Left renal cortex interstitium (tissue), 4 donors: ENCODE data around the gene HNF4A. TPM values are rescaled to one million over a fixed set of nuclear protein-coding genes. Genes with fewer than 3 reads are reported as not detected.
"Not testable (repeated sequence)": the region's sequence is repeated elsewhere in the genome, so short reads cannot be mapped to it uniquely, and the experiment has no call there.

Experiments used
- DNase-seq, 4 donors: peaks; one replicate each; pipeline ENCODE4 v3.0.0-alpha.2; 2013; ENCODE audit warnings: low read depth in 4 of 4, low spot score in 2 of 4, missing footprints in 1 of 4
- polyA plus RNA-seq, 4 donors: library from polyadenylated mRNA; unstranded; fragments of 120-200 nt; gene quantifications; one replicate each; pipeline ENCODE4 v1.2.1, GENCODE V29; 2013; ENCODE audit not compliant: insufficient read length in 4 of 4

The HNF4A gene
- polyA plus RNA-seq: 10 to 100 TPM; 35.0 to 60.8 (median 48.6) TPM

DNA sequence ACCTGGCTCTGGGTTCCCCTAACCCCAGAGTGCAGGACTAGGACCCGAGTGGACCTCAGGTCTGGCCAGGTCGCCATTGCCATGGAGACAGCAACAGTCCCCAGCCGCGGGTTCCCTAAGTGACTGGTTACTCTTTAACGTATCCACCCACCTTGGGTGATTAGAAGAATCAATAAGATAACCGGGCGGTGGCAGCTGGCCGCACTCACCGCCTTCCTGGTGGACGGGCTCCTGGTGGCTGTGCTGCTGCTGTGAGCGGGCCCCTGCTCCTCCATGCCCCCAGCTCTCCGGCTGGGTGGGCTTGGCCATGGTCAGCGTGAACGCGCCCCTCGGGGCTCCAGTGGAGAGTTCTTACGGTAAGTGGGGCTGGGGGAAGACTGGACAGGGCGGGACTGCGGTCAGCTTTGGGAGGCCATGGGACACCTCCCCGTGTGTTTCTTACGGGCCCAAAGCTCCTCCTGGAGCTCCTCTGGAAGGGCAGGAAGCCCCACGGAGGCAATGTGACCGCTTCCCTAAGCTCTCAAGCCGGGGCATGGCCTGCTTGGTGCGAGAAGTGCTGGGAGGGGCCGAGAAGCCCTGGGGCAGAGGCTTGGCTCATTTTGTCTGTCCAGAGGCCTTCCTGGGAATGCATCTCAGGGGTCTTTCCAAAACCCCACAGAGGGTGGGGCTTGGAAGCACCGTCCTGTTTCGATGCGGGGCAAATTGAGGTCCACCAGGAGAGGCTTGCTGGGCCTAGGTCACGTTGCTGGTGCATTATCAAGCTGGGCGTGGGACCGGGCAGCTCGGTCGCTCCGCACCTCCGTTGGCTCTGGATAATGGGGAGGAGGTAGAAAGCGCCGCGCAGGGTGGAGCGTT is at the start of gene HNF4A:
Gene HNF4A, plus strand, starts transcription at position 202 of the 855 bp plus-strand sequence. Its CDS starts 106 bp downstream, at position 308.
- DNase-seq: no peak

DNA sequence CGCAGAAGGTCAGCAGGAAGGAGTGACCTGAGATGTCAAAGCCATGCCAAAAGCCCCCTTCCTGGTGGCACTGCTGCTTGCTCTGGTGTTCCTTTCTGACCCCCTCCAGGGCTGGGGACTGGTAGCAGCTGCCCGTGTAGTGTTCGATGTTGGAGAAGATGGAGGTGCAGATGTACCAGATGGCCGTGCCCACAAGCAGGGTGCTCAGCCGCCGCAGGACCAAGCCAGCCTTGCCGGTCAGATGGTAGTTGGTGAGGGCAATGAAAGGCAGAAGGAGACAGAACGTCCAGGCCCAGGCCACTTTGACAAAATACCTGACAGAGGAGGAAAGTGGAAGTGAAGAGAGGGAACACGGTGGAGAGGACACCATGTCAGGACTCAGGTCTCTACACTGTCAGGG is 48.6 kb upstream of the HNF4A start:
- no peak for DNase-seq

GRCh38 chr20:44309763-44310663 is 45.5 kb upstream of the HNF4A start:
- no peak for DNase-seq

- peak; percentile 90 to 93 (median 92) for DNase-seq
Observed at GRCh38 chr20:44310664-44311639, 44.5 kb upstream of the HNF4A start, which contains the start of gene FITM2. Gene FITM2, minus strand, starts transcription at chr20:44311202. Its CDS starts 54 bp downstream, at chr20:44311148.

DNA sequence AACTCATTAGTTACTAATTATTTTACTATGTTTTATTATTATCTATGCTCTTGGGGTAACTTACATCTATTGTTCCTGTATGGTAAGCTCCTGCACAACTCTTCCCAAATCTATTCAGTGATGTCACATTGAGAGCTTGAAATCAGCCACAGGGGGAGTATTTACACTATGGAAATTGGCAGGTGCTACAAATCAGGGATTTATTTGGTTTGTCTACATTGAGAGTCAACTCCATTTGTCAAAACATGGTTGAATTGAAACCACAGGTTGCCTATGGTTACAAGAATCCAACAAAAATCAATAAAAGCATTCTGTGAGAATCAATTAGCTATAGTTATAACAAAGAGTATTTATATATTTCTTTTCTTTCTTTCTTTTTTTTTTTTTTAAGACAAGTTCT is 40.6 kb upstream of the HNF4A start:
- no peak for DNase-seq

DNA sequence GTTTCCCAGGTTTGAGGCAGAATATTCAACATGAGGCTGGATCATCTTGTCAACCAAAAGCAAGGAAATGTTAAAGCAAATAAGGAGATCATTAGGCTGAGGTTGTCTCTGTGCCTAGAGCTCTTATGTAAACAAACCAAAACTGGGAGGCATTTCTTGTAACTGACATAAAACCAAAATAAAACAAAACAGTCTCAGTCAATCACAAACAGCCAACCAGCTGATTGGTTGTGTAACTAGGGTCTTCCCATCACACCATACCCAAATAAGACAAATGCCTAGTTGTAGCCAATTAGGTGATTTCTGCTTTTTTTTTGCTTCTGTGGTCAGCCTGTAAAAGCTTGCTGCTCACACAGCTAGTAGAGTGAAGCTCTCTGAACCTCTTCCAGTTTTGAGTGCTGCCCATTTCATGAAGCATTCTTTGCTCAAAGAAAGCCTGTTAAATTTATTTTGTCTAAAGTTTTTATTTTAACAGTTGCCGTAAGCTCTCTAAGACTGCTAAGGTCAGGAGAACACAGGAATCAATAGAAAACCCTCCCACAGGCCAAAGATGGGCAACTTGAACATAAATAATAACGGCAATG is 35.6 kb upstream of the HNF4A start:
- DNase-seq: no peak

DNA sequence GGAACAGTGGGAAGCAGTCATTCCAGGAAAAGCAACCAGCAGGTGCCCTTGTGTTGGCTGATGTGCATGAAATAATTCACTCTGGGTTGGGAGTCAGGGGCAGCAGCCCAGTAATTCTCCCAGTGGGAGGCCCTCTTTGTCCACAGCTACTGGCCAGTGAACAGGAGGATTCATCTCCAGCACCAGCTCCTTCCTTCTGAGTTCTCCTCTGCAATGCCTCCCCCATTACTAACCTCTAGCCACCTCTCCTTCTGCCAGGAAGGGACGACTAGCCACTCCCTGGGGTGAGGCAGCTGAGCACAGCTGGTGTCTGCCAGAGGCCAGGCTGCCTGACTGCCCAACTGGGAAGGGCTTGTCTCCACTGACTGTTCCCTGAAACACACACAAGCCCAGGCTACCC is 31.2 kb upstream of the HNF4A start:
- DNase-seq: no peak

GRCh38 chr20:44326391-44327159 is 28.9 kb upstream of the HNF4A start:
- no peak for DNase-seq

GRCh38 chr20:44327748-44328147 is 27.8 kb upstream of the HNF4A start:
- DNase-seq: not testable (repeated sequence)

GRCh38 chr20:44328428-44328827 is 27.1 kb upstream of the HNF4A start:
- DNase-seq: no peak

DNA sequence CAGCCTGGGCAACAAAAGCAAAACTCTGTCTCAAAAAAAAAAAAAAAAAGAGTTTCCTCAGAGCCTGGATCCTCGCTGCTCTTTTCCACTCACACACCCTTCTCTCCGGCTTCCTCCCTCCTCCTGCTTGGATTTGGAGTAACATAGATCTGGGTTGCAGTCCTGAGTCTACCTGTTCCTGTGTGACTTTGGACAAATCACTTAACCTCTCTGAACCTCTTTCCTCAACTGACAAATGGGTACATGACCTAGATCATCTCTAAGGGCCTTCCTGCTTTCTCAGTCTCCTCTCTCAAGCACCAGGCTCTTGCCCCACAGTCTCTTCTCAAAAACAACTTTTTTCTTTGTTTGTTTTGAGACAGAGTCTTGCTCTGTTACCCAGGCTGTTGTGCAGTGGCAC is 24.3 kb upstream of the HNF4A start:
- DNase-seq: no peak

DNA sequence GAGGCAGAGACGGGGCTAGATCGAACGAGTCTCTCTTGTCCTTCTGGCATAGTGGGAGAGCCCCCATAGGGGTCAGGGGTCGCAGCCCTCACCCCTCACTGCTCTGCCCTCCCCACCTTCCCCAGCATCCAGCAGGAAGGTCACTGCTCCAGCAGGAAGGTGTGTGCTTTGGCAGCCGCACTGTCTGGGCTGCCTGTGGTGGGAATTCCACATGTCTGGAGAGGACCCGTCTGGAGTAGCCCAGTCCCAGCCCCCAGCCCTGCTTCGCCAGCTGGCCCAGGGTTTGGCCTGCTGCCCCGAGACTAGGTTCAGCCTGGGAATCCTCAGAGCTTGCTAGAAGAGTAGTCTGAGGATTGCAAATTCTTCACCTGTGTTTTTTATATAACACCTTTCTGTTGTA is 21.2 kb upstream of the HNF4A start:
- DNase-seq: no peak

GRCh38 chr20:44334709-44335108 is 20.8 kb upstream of the HNF4A start:
- DNase-seq: no peak

DNA sequence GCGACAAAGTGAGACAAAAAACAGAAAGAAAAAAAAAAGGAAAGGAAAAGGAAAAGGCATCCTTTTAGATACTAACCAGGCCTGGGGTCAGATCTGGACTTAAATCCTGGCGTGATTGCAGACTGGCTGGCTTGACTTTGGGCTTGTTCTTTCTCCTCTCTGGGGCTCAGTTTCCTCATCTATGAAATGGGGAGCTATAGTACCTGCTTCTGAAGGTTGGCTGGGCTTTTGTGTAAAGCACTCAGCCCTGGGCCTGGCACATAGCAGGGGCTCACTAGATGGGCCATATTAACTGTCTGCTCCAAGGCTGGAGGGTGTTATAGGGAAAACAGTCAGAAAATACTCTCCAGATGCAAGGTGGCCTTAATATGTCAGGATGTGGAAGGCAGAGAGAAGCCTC is 19.8 kb upstream of the HNF4A start:
- DNase-seq: no peak

DNA sequence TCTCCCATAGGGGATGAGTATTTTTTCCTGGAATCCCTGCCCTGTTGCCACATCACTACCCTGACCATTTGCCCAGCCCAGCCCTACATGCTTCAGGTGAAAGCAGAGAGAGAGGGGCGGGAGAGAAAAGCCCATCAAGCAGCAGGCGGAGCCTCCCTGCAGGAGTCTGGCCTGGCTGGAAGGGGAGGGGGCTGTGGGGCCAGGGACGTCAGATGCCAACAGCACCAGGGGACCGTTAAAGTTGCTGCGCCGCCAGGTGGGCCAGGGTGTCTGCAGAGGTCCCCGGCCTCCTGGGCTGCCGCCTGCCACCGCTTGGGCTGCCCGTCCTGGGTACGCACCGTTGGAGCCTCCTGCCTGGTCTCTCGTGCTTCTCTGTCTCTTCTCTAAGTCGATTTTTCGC is 19.4 kb upstream of the HNF4A start:
- no peak for DNase-seq

DNA sequence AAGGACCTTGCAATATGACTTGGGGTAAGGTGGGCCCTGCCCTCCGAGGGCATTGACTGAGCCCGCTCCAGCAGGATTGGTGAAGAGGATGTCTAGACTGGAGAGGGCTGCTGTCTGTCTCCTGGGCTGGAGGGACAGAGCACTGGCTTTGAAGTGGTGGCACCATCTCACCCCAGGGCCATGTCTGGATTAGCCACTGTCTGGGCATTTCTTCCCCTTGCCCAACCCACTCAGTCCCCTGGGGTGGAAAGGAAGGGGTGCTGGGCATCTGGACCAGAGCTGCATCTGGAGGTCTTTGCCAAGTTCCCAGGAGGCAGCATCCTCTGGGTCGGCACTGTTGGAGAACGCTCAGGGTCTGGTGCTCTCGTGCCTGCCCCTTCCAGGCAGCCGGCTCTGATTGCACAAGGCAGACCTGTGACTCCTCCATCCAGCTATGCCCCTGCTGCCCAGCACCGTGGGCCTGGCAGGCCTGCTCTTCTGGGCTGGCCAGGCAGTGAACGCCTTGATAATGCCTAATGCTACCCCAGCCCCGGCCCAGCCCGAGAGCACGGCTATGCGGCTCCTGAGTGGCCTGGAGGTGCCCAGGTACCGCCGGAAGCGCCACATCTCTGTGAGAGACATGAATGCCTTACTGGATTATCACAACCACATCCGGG is 18.6 kb upstream of the HNF4A start, which contains the start of gene R3HDML:
Gene R3HDML, plus strand, starts transcription at position 319 of the 656 bp plus-strand sequence. Its CDS starts 115 bp downstream, at position 434.
- no peak for DNase-seq

DNA sequence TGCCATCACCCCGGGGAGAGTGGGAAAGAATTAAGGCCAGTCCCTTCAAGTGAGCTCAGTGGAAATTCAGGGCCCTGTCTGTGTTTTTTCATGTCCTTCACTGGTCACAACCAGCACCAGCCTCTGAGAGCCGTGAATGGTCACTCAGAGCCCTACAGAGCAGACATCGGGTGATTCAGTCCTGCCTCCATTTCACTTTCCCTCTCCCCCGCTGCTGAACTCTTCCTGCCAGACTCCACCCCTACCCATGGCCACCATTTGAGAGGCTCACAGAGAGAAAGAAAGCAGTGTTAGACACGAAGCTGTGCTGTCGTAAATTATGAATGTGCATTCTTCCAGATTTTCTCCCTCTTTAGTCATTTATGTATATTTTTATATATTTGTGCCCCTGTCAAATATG is 13.3 kb upstream of the HNF4A start:
- no peak for DNase-seq

DNA sequence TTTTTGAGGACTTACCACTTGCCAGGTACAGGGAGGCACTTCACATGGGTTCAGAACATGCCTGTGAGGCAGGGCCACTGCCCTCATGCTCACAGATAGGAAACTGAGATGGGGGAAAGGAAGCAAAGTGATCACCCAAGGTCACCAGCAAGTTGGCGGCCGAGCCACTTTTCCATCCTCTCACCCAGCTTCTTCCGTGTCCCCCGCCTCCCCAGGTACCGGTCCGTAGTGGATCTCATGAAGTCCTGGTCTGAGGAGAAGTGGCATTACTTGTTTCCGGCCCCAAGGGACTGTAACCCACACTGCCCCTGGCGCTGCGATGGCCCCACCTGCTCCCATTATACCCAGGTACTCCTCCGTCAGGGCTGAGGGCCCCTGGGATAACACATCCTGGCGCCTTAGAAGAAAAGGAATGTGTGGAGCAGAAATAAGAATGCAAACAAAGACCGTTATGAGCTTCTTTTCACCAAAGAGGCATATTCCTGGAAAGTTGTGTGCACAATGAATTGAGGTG is 12.3 kb upstream of the HNF4A start:
- no peak for DNase-seq
